Measurements from ENCODE around the gene LTBP2. TPM values are rescaled to one million over a fixed set of nuclear protein-coding genes. Genes with fewer than 3 reads are reported as not detected.

LTBP2 gene
- total and polyA plus RNA-seq, 2 of the 8 experiments (the other 6 are each of a cell fraction or from before 2014, with no cell fraction given), result 0.48 to 0.89 TPM

DNA sequence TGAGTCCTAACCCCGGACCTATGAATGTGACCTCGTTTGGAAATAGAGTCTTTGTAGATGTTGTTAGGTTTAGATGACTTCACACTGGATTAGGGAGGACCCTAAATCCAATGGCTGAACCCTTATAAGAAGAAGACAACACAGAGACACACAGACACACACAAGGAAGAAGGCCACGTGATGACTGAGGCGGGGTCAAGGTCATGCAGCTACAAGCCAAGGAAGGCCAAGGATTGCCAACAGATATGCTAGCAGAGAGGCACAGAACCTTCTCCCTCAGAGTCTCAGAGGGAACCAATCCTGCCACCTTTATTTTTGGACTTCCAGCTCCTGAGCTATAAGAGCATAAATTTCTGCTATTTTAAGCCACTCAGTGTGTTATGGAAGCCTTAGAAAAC is 31.8 kb downstream of the LTBP2 start:
- Histone ChIP-seq H3K79me2 (ENCODE audit: control insufficient read depth in 1 of 2, insufficient read depth in 2 of 2, low read length in 2 of 2) (no peaks in the 10 kb centered on the region), H3K36me3 (ENCODE audit: control insufficient read depth in 2 of 4, insufficient read depth in 4 of 4, low read length in 3 of 4) (no peaks in the 10 kb centered on the region), H3K4me3 (ENCODE audit: extremely low read depth in 1 of 4, insufficient read depth in 2 of 4, low read depth in 3 of 4, low read length in 4 of 4) (no peak overlapping the region), H4K20me1 (replicated peaks in 1 of 2; ENCODE audit: control insufficient read depth in 1 of 2, insufficient read depth in 2 of 2, low read length in 2 of 2) (no peaks in the 10 kb centered on the region), H3K27me3 (replicated peaks in 1 of 4; ENCODE audit: control insufficient read depth in 3 of 4, extremely low read depth in 1 of 4, insufficient read depth in 3 of 4, low read length in 3 of 4) (no peaks in the 10 kb centered on the region), H4K91ac (replicated peaks; ENCODE audit: insufficient read length, low read length) (no peak overlapping the region), H3K23me2 (ENCODE audit: low read depth, low read length) (no peaks in the 10 kb centered on the region), H2BK5ac (ENCODE audit: low read depth, low read length) (no peak overlapping the region), H3K79me1 (ENCODE audit: low read depth, low read length) (no peaks in the 10 kb centered on the region), H2BK20ac (ENCODE audit: low read length) (no peak overlapping the region), H2BK12ac (ENCODE audit: low read depth, low read length) (no peak overlapping the region), H3K4me2 (ENCODE audit: insufficient read depth in 1 of 2, low read depth in 2 of 2, low read length in 2 of 2) (no peak overlapping the region), H3K23ac (ENCODE audit: insufficient read length) (no peak overlapping the region), H3K14ac (ENCODE audit: insufficient read length) (no peak overlapping the region), H3K27ac (ENCODE audit: low read depth, low read length) (no peak overlapping the region), H2AFZ (ENCODE audit: low read length) (no peak overlapping the region), H3K4me1 (replicated peaks in 1 of 4; ENCODE audit: control insufficient read depth in 3 of 4, insufficient read depth in 4 of 4, low read length in 3 of 4) (no peaks in the 10 kb centered on the region), H4K5ac (ENCODE audit: insufficient read length, low read depth, low read length) (no peak overlapping the region), H2AK5ac (ENCODE audit: low read depth, low read length) (no peak overlapping the region), H3K9ac (replicated peaks in 1 of 4; ENCODE audit: extremely low read depth in 1 of 4, low read depth in 3 of 4, low read length in 3 of 4) (no peak overlapping the region), H3K4ac (replicated peaks; ENCODE audit: insufficient read length, low read depth, low read length) (no peak overlapping the region), H4K8ac (ENCODE audit: extremely low read depth, insufficient read depth, low read length) (no peak overlapping the region), H2BK15ac (ENCODE audit: low read length) (no peak overlapping the region), H3K56ac (replicated peaks; ENCODE audit: insufficient read length, low read depth, low read length) (no peak overlapping the region), H3K18ac (ENCODE audit: extremely low read depth, low read length) (no peak overlapping the region), H2BK120ac (replicated peaks; ENCODE audit: low read depth, low read length) (no peak overlapping the region), H3K9me3 (ENCODE audit: insufficient read depth in 2 of 2, low read depth in 1 of 2, low read length in 1 of 2) (no peaks in the 10 kb centered on the region)
- POLR2A ChIA-PET (ENCODE audit: partially characterized antibody), result interaction anchor here (1.1 kb wide), 1 partner anchor 10 kb away, joined by 3 read pairs; no protein-coding TSS in a partner anchor
- DNase-seq (ENCODE audit: low read depth in 1 of 2, low spot score in 2 of 2) (no peak), FAIRE-seq (no peak)
- CTCF ChIA-PET (ENCODE audit: partially characterized antibody), result interaction anchor here (1.4 to 2.0 kb wide), 3 partner anchors 29 to 78 kb away, joined by 3 to 5 read pairs (median 5); no protein-coding TSS in a partner anchor
- 89% methylated on average over 4 of the region's 4 CpGs; no CpG with 5 or more reads in 1 of the 2 experiments for WGBS, 2 experiments (ENCODE audit: extremely low coverage in 1 of 2, insufficient coverage in 1 of 2, insufficient read length in 1 of 2, insufficient replicate concordance in 2 of 2, low coverage in 1 of 2, low lambda C conversion rate in 2 of 2, missing lambda C conversion rate in 1 of 2)
- TF ChIP-seq TEAD4 (IDR thresholded peaks at IDR 0.05; ENCODE audit: low read depth, low read length) (no peak), GABPA (IDR thresholded peaks at IDR 0.05; ENCODE audit: borderline replicate concordance, insufficient read depth, low read length) (no peak), GTF2F1 (IDR thresholded peaks at IDR 0.05; ENCODE audit: borderline replicate concordance, low read depth, low read length) (no peak), HDAC6 (IDR thresholded peaks at IDR 0.05; ENCODE audit: low read depth, low read length) (no peak), USF2 (IDR thresholded peaks at IDR 0.05; ENCODE audit: low read length) (no peak), JUN (IDR thresholded peaks at IDR 0.05; ENCODE audit: low read depth, low read length) (no peak), NANOG (IDR thresholded peaks at IDR 0.05; ENCODE audit: insufficient read depth, low read depth, low read length, poor library complexity, severe bottlenecking) (no peak), PHF8 (conservative IDR thresholded peaks at IDR 0.05; ENCODE audit: low read depth, low read length) (no peak), SP2 (IDR thresholded peaks at IDR 0.05; ENCODE audit: low read length) (no peak), CBX8 (IDR thresholded peaks at IDR 0.05; ENCODE audit: borderline replicate concordance, low read depth, low read length) (no peak), FOSL1 (IDR thresholded peaks at IDR 0.05; ENCODE audit: insufficient read depth, low read depth, low read length) (no peak), KDM4A (IDR thresholded peaks at IDR 0.05; ENCODE audit: low read depth, low read length, severe bottlenecking) (no peak), CHD2 (IDR thresholded peaks at IDR 0.05; ENCODE audit: low read length) (no peak), RBBP5 (IDR thresholded peaks at IDR 0.05; ENCODE audit: borderline replicate concordance, low read depth, low read length) (no peak)

Measured in H1 (cell line).